Endothelial cell (in vitro differentiated cells): ENCODE results near the gene ZNHIT6. TPM values are rescaled to one million over a fixed set of nuclear protein-coding genes. Genes with fewer than 3 reads are reported as not detected.

Experiments
- DNase-seq: peaks from one replicate; pipeline ENCODE4 v3.0.0; 2021; ENCODE audit warnings: low spot score
- H3K27ac Mint-ChIP-seq: one replicate; pipeline ENCODE4 v1.8.0; 2021; ENCODE audit warnings: mixed read lengths, inconsistent platforms; ENCODE audit not compliant: unreplicated experiment
- H3K27me3 Mint-ChIP-seq: one replicate; pipeline ENCODE4 v1.8.0; 2021; ENCODE audit warnings: mild to moderate bottlenecking, moderate library complexity, mixed read lengths, inconsistent platforms; ENCODE audit not compliant: unreplicated experiment
- H3K36me3 Mint-ChIP-seq: one replicate; pipeline ENCODE4 v1.8.0; 2021; ENCODE audit warnings: mild to moderate bottlenecking, low read depth, mixed read lengths, inconsistent platforms; ENCODE audit not compliant: unreplicated experiment
- H3K4me1 Mint-ChIP-seq: one replicate; pipeline ENCODE4 v1.8.0; 2021; ENCODE audit warnings: mild to moderate bottlenecking, mixed read lengths, inconsistent platforms; ENCODE audit not compliant: unreplicated experiment
- H3K4me3 Mint-ChIP-seq: one replicate; pipeline ENCODE4 v1.8.0; 2021; ENCODE audit warnings: mild to moderate bottlenecking, mixed read lengths, inconsistent platforms; ENCODE audit not compliant: unreplicated experiment
- H3K9me3 Mint-ChIP-seq: one replicate; pipeline ENCODE4 v1.8.0; 2021; ENCODE audit warnings: mixed read lengths, inconsistent platforms; ENCODE audit not compliant: unreplicated experiment
- CTCF ChIP-seq: fragments of 200-600 bp; sonication (generic); IDR thresholded peaks from one replicate; pipeline ENCODE4 v1.5.0; 2021; ENCODE audit warnings: antibody characterized with exemption; ENCODE audit not compliant: unreplicated experiment
- total RNA-seq: library from RNA; stranded (reverse); fragmentation: NEBNext Ultra II Directional; extraction: Animal tissue kit (Norgen Biotek cat#: 25700); gene quantifications from one replicate; pipeline ENCODE4 v1.2.1, GENCODE V29; 2021; ENCODE audit not compliant: unreplicated experiment

Gene ZNHIT6
- total RNA-seq, 1 donor from 2014 or later, result 22.6 TPM

- no peak for TF ChIP-seq CTCF
- no peak for DNase-seq
- peaks cover 7% of the 10 kb centered on the region for H3K36me3 Mint-ChIP-seq
- no peak overlapping the region for H3K27ac Mint-ChIP-seq
- H3K4me3 Mint-ChIP-seq, result no peak overlapping the region
- no peaks in the 10 kb centered on the region for H3K9me3 Mint-ChIP-seq
- peaks cover 15% of the 10 kb centered on the region for H3K4me1 Mint-ChIP-seq
- peaks cover 9% of the 10 kb centered on the region for H3K27me3 Mint-ChIP-seq
Measured at GRCh38 chr1:85630493-85630892, 77.7 kb downstream of the ZNHIT6 start.

GRCh38 chr1:85629532-85629920 is 78.7 kb downstream of the ZNHIT6 start:
- Mint-ChIP-seq H3K27ac (no peak overlapping the region), H3K4me1 (peaks cover 15% of the 10 kb centered on the region), H3K27me3 (peaks cover 9% of the 10 kb centered on the region), H3K36me3 (peaks cover 7% of the 10 kb centered on the region), H3K9me3 (no peaks in the 10 kb centered on the region), H3K4me3 (no peak overlapping the region)
- no peak for TF ChIP-seq CTCF
- no peak for DNase-seq

- Mint-ChIP-seq H3K36me3 (peaks cover 10% of the 10 kb centered on the region), H3K9me3 (no peaks in the 10 kb centered on the region), H3K4me3 (no peak overlapping the region), H3K27ac (peak overlapping the region; percentile 76), H3K4me1 (peaks cover 15% of the 10 kb centered on the region), H3K27me3 (peaks cover 9% of the 10 kb centered on the region)
- TF ChIP-seq CTCF, result no peak
- DNase-seq, result no peak
Measured at GRCh38 chr1:85628791-85629531, 79.3 kb downstream of the ZNHIT6 start.

GRCh38 chr1:85626818-85627217 is 81.4 kb downstream of the ZNHIT6 start:
- TF ChIP-seq CTCF, result no peak
- no peak for DNase-seq
- peaks cover 30% of the 10 kb centered on the region for H3K36me3 Mint-ChIP-seq
- H3K4me3 Mint-ChIP-seq, result peak overlapping the region; percentile 26
- no peak overlapping the region for H3K27ac Mint-ChIP-seq
- H3K4me1 Mint-ChIP-seq, result peaks cover 15% of the 10 kb centered on the region
- peaks cover 8% of the 10 kb centered on the region for H3K9me3 Mint-ChIP-seq
- H3K27me3 Mint-ChIP-seq, result peaks cover 9% of the 10 kb centered on the region

GRCh38 chr1:85624361-85624760 is 83.9 kb downstream of the ZNHIT6 start:
- Mint-ChIP-seq H3K27me3 (peaks cover 5% of the 10 kb centered on the region), H3K4me3 (no peak overlapping the region), H3K36me3 (peaks cover 45% of the 10 kb centered on the region), H3K4me1 (peaks cover 11% of the 10 kb centered on the region), H3K27ac (no peak overlapping the region), H3K9me3 (peaks cover 13% of the 10 kb centered on the region)
- TF ChIP-seq CTCF, result no peak
- no peak for DNase-seq
